ENCODE measurements around the gene ZNF763.
"Not testable (repeated sequence)": the region's sequence is repeated elsewhere in the genome, so short reads cannot be mapped to it uniquely, and the experiment has no call there.

Gene ZNF763

DNA sequence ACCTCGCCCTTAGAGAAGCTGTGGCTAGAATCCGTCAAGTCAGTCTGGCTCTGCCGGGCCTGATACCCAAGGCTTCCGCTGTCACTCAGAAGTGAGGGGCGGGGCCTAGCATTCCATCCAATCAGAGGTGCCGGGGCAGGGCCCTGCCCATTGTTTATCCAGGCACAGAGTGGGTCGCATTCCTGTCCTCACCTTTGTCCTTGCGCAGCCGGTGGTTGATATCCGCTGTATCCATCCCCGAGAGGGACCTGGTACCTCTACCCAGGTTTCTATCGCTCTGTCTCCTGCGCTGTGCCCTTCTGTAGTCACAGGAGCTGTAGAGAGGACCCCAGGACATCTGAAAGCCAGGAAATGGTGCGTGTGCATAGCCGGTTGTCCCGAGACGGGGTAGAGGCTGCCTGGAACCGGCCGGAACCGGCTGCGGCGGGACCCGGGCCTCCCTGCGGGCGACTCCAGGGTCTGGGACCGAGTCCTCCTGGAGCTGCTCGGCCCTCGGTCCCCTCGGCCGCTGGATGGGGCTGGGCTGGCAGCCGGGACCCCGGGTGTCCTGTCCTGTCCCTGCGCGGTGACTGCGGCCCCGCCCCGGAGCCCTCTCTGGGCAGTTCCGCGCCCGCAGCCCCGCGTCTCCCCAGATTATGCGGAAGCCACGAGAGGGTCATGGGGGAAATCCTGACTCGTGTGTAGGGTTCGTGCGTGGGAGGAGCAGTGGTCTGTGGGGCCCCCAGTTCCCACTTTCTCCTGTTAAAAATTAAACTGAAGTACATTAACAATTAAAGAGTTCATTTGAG lies at the start of gene ZNF763:
TSS of gene ZNF763 (plus strand) at position 183 of the 788 bp plus-strand sequence. CDS start at position 352, 169 bp downstream.
- peak within 1 kb of the TSS; percentile 77 for H3K27ac ChIP-seq

DNA sequence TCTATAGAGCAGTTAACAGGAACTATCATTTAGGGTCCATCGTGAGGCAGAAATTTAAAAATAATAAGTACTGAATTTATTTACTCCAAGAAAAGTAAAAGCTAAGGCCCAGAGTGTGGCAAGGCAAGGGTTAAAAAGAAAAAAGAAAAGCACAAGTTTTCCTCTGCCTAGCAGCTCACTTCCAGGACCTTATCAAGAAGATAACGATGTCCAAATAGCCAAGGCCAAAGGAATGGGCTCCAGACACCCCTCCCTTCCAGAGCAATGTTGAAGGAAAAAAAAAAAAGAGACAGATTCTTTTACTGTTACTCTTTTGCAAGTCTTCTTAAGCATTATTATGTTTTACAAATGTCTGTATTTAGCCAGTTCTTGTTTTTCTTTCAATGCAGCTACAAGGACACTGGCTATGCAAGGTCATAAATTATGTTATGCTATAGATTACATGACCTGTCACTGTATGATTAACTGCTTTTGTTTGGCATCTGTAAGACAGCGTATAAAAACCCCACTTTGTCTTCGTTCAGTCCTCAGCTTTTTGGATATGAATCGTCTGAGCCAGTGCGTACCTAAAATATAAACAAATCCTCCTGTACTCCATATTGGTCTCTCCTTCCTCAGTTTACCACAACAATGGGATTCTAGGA lies 42.9 kb upstream of the ZNF763 start:
- no peak for TF ChIP-seq ZFX (IDR thresholded peaks at IDR 0.05; ENCODE audit: borderline replicate concordance)
- TF ChIP-seq, protein P1, sequence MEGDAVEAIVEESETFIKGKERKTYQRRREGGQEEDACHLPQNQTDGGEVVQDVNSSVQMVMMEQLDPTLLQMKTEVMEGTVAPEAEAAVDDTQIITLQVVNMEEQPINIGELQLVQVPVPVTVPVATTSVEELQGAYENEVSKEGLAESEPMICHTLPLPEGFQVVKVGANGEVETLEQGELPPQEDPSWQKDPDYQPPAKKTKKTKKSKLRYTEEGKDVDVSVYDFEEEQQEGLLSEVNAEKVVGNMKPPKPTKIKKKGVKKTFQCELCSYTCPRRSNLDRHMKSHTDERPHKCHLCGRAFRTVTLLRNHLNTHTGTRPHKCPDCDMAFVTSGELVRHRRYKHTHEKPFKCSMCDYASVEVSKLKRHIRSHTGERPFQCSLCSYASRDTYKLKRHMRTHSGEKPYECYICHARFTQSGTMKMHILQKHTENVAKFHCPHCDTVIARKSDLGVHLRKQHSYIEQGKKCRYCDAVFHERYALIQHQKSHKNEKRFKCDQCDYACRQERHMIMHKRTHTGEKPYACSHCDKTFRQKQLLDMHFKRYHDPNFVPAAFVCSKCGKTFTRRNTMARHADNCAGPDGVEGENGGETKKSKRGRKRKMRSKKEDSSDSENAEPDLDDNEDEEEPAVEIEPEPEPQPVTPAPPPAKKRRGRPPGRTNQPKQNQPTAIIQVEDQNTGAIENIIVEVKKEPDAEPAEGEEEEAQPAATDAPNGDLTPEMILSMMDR (IDR thresholded peaks at IDR 0.05): no peak
- no peak overlapping the region for H3K27ac ChIP-seq

More for the DNA sequence above, at the start of gene ZNF763:
- TF ChIP-seq, protein P1 (IDR thresholded peaks at IDR 0.05): no peak
- no peak for TF ChIP-seq ZFX (IDR thresholded peaks at IDR 0.05; ENCODE audit: borderline replicate concordance)

DNA sequence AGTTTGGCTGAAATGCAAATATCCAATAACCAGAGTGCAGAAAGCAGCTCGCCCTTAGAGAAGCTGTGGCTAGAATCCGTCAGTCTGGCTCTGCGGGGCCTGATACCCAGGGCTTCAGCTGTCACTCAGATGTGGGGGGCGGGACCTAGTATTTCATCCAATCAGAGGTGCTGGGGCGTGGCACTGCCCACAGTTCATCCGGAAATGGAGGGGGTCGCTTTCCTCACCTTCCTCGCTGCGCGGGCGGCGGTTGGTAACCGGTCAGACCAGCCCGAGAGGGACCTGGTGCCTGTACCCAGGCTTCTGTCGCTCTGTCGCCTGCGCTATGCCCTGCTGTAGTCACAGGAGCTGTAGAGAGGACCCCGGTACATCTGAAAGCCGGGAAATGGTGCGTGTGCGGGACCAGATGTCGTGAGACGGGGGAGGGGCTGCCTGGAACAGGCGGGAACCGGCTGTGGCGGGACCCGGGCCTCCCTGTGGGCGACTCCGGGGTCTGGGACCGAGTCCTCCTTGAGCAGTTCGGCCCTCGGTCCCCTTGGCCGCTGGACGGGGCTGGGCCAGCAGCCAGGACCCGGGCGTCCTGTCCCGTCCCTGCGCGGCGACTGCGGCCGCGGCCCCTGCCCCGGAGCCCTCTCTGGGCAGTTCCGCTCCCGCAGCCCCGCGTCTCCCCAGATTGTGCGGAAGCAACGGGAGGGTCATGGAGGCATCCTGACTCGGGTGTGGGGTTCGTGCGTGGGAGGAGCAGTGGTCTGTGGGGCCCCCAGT lies 39.8 kb upstream of the ZNF763 start, which contains the start of gene ZNF700:
TSS of gene ZNF700 (plus strand) at position 222 of the 765 bp plus-strand sequence. CDS start at position 326, 104 bp downstream.
- peak within 1 kb of the TSS; percentile 95 for H3K27ac ChIP-seq
- TF ChIP-seq ZFX (IDR thresholded peaks at IDR 0.05; ENCODE audit: borderline replicate concordance): no peak

DNA sequence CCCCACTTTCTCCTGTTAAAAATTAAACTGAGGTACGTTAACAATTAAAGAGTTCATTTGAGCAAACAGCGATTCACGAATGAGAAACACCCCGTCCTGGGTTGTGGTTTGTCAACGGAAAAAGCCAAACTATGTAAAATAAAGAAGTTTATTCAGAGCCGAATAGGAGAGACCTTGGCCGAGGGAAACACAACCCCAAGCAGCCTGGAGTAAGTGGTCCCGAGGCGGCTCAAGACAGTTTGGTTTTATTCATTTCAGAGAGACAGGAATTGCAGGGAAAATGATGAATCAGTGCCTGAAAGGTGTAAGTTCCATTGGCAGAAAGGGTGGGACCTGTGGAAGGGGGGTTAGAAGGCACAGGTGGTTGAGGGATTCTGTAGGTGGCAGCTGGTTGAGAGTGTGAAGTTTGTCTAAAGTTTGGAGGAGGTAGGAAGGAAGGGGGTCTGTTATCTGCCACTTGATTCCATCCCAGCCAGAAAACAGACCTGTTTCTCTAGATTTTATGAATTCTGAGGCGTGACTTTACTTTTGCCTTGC lies 39.1 kb upstream of the ZNF763 start:
- peak overlapping the region; percentile 95 for H3K27ac ChIP-seq

DNA sequence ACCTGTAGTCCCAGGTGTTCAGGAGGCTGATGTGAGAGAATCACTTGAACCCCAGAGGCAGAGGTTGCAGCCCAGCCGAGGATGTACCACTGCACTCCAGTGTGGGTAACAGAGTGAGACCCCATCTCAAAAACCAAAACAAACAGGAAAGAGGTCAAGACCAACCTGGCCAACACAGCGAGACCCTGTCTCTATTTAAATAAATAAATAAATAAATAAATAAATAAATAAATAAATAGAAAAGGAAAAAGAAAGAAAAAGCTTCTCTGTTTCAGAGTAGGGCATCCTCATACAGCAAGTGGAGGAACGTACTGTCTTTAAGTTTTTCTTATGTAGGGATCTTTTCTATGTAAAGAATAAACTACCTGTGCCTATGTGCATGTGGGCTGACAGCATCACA lies 37.6 kb upstream of the ZNF763 start:
- TF ChIP-seq ZFX (IDR thresholded peaks at IDR 0.05; ENCODE audit: borderline replicate concordance): no peak
- TF ChIP-seq, protein P1 (IDR thresholded peaks at IDR 0.05): no peak
- no peak overlapping the region for H3K27ac ChIP-seq

DNA sequence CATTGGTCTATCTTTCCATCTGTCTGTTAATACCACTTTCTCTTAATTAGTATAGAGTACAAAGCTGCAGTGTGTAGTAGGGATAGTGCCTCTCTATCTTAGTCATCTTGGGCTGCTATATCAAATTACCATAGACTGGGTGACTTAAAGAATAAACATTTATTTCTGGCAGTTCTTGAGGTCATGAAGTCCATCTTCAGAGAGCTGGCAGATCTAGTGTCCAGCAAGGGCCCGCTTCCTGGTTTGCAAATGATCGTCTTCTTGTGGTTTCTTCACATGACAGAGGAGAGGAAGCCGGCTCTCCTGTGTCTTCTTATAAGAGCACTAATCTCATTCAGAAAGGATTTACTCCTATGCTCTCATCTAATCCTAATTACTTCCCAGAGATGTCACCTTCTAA lies 33.8 kb upstream of the ZNF763 start:
- H3K27ac ChIP-seq: no peak overlapping the region
- TF ChIP-seq, protein P1 (IDR thresholded peaks at IDR 0.05): no peak
- TF ChIP-seq ZFX (IDR thresholded peaks at IDR 0.05; ENCODE audit: borderline replicate concordance): no peak

DNA sequence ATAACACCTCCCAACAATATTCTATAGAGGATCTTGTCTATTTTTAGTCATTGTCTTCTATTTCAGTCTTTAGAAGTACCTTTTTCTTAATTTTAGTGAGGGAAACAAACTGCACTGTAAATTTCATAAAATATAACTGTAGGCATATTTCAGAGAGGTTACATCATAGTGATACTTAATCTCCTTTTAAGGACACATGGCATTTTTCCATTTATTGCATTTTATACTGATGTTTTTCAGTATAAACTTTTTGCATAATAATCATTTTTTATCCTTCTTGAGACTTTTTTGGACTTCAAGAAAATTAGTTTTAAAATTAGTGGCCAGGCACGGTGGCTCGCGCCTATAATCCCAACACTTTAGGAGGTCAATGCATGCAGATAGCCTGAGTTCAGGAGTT lies 33.3 kb upstream of the ZNF763 start:
- no peak for TF ChIP-seq ZFX (IDR thresholded peaks at IDR 0.05; ENCODE audit: borderline replicate concordance)
- TF ChIP-seq, protein P1 (IDR thresholded peaks at IDR 0.05): no peak
- H3K27ac ChIP-seq: no peak overlapping the region

DNA sequence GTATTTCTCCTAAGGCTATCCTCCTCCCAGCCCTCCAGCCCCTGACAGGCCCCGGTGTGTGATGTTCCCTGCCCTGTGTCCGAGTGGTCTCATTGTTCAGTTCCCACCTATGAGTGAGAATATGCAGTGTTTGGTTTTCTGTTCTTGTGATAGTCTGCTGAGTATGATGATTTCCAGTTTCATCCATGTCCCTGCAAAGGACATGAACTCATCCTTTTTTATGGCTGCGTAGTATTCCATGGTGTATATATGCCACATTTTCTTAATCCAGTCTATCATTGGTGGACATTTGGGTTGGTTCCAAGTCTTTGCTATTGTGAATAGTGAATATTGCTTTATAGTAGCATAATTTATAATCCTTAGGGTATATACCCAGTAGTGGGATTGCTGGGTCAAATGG lies 29.0 kb upstream of the ZNF763 start:
- not testable (repeated sequence) for H3K27ac ChIP-seq

DNA sequence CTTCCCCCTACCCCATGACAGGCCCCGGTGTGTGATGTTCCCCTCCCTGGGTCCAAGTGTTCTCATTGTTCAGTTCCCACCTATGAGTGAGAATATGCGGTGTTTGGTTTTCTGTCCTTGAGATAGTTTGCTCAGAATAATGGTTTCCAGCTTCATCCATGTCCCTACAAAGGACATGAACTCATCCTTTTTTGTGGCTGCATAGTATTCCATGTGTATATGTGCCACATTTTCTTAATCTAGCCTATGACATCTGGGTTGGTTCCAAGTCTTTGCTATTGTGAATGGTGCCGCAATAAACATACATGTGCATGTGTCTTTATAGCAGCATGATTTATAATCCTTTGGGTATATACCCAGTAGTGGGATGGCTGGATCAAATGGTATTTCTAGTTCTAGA lies 26.5 kb upstream of the ZNF763 start:
- not testable (repeated sequence) for H3K27ac ChIP-seq

DNA sequence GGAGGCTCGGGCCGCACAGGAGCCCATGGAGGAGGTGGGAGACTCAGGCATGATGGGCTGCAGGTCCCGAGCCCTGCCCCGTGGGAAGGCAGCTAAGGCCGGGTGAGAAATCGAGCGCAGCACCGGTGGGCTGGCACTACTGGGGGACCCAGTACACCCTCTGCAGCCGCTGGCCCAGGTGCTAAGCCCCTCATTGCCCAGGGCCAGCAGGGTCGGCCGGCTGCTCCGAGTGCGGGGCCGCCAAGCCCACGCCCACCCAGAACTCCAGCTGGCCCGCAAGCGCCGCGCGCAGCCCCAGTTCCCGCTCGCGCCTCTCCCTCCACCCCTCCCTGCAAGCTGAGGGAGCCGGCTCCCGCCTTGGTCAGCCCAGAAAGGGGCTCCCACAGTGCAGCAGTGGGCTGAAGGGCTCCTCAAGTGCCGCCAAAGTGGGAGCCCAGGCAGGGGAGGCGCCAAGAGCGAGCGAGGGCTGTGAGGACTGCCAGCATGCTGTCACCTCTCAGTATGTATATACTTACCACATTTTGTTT lies 23.4 kb upstream of the ZNF763 start:
- not testable (repeated sequence) for H3K27ac ChIP-seq
